ENCODE results near the gene ASB6.

Gene ASB6

GRCh38 chr9:129641750-129642585 is at the start of gene ASB6:
Gene ASB6, minus strand, starts transcription at chr9:129642151. Its CDS starts 152 bp downstream, at chr9:129641999.
- peak; percentile 92 for DNase-seq (ENCODE audit: low spot score)

- DNase-seq (ENCODE audit: low spot score) = no peak
Measured at GRCh38 chr9:129688285-129689043, 46.5 kb upstream of the ASB6 start.

GRCh38 chr9:129687391-129687790 is 45.4 kb upstream of the ASB6 start:
- no peak for DNase-seq (ENCODE audit: low spot score)

GRCh38 chr9:129686736-129687135 is 44.8 kb upstream of the ASB6 start:
- DNase-seq (ENCODE audit: low spot score) = no peak

- DNase-seq (ENCODE audit: low spot score) = no peak
Measured at GRCh38 chr9:129685933-129686259, 43.9 kb upstream of the ASB6 start.

- no peak for DNase-seq (ENCODE audit: low spot score)
Measured at GRCh38 chr9:129685220-129685932, 43.4 kb upstream of the ASB6 start.

- DNase-seq (ENCODE audit: low spot score) = no peak
Measured at GRCh38 chr9:129682381-129682780, 40.4 kb upstream of the ASB6 start.

- DNase-seq (ENCODE audit: low spot score) = no peak
Measured at GRCh38 chr9:129681924-129682323, 40.0 kb upstream of the ASB6 start.

- DNase-seq (ENCODE audit: low spot score) = no peak
Measured at GRCh38 chr9:129679537-129679936, 37.6 kb upstream of the ASB6 start.

GRCh38 chr9:129678844-129679243 is 36.9 kb upstream of the ASB6 start:
- no peak for DNase-seq (ENCODE audit: low spot score)

GRCh38 chr9:129677456-129677855 is 35.5 kb upstream of the ASB6 start:
- no peak for DNase-seq (ENCODE audit: low spot score)

- no peak for DNase-seq (ENCODE audit: low spot score)
Measured at GRCh38 chr9:129676975-129677374, 35.0 kb upstream of the ASB6 start.

GRCh38 chr9:129676287-129676686 is 34.3 kb upstream of the ASB6 start:
- DNase-seq (ENCODE audit: low spot score) = no peak

GRCh38 chr9:129675620-129676019 is 33.7 kb upstream of the ASB6 start:
- DNase-seq (ENCODE audit: low spot score) = no peak

GRCh38 chr9:129674229-129674628 is 32.3 kb upstream of the ASB6 start:
- DNase-seq (ENCODE audit: low spot score) = no peak

- no peak for DNase-seq (ENCODE audit: low spot score)
Measured at GRCh38 chr9:129673602-129674001, 31.7 kb upstream of the ASB6 start.

- DNase-seq (ENCODE audit: low spot score) = no peak
Measured at GRCh38 chr9:129672702-129673101, 30.8 kb upstream of the ASB6 start.

- no peak for DNase-seq (ENCODE audit: low spot score)
Measured at GRCh38 chr9:129671519-129671918, 29.6 kb upstream of the ASB6 start.

- DNase-seq (ENCODE audit: low spot score) = no peak
Measured at GRCh38 chr9:129671065-129671464, 29.1 kb upstream of the ASB6 start.

GRCh38 chr9:129669946-129670345 is 28.0 kb upstream of the ASB6 start:
- no peak for DNase-seq (ENCODE audit: low spot score)

- no peak for DNase-seq (ENCODE audit: low spot score)
Measured at GRCh38 chr9:129669141-129669718, 27.3 kb upstream of the ASB6 start.

- no peak for DNase-seq (ENCODE audit: low spot score)
Measured at GRCh38 chr9:129667850-129668249, 25.9 kb upstream of the ASB6 start.
